ENCODE results near the gene LYG2. TPM values are rescaled to one million over a fixed set of nuclear protein-coding genes. Genes with fewer than 3 reads are reported as not detected.
"Not testable (repeated sequence)": the region's sequence is repeated elsewhere in the genome, so short reads cannot be mapped to it uniquely, and the experiment has no call there.

The LYG2 gene
- not detected for total RNA-seq
- not detected for polyA plus RNA-seq
- long read RNA-seq, donor 1, partial matches to known transcripts = 0 of 3 reads
- long read RNA-seq, donor 1, other reads (novel, unspliced or antisense) = 3 of 3 reads
- long read RNA-seq, donor 2, partial matches to known transcripts = 4 of 5 reads
- long read RNA-seq, donor 2, other reads (novel, unspliced or antisense) = 1 of 5 reads

GRCh38 chr2:99255491-99256318 lies at the start of gene LYG2:
LYG2 (minus strand) TSS chr2:99255666; CDS start chr2:99254260, 1,406 bp downstream.
- no peaks in the 10 kb centered on the region for H3K27me3 ChIP-seq (ENCODE audit: control insufficient read depth in 1 of 2, insufficient read depth in 2 of 2, low read length in 1 of 2)
- WGBS, 2 donors = 80 to 84% methylated on average over 7 of the region's 7 CpGs
- DNase-seq (no peak), ATAC-seq (ENCODE audit: low FRiP score) (no peak)
- intact Hi-C loops (cut with DNase I) = no loop called here
- H3K9me3 ChIP-seq (ENCODE audit: control insufficient read depth, low read length) = no peaks in the 10 kb centered on the region
- H3K4me1 ChIP-seq (ENCODE audit: control insufficient read depth in 1 of 2, insufficient read depth in 2 of 2, low read length in 2 of 2) = no peaks in the 10 kb centered on the region
- H3K4me3 ChIP-seq (ENCODE audit: low read length in 2 of 2) = no peak within 1 kb of the TSS
- H3K36me3 ChIP-seq (ENCODE audit: control insufficient read depth in 1 of 2, insufficient read depth in 2 of 2, low read length in 1 of 2) = no peaks in the 10 kb centered on the region
- H3K27ac ChIP-seq (ENCODE audit: low read depth in 1 of 2, low read length in 2 of 2) = no peak within 1 kb of the TSS

DNA sequence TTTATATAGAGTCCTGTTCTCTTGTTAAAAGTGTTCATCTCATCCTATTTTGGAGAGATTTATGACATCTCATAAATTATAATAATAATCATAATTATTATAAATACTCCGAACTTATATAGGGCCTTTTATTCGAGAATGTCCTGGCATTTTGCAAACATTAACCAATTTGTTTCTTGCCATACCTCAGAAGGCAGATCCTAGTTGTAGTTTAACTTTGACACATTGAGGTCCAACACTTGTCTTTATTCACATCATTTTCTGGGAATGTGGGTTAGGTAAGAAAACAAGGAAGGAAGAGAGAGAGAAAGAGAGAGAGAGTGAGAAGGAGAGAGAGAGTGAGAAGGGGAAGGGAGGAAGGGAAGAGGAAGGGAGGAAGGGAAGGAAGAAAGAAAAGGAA lies 45.6 kb upstream of the LYG2 start, which contains the start of gene LYG1:
TSS of gene LYG1 (minus strand) at position 101 of the 400 bp plus-strand sequence. CDS start 5,527 bp downstream, outside the sequence.
- 75 to 79% methylated on average over 2 of the region's 2 CpGs for WGBS, 2 donors

DNA sequence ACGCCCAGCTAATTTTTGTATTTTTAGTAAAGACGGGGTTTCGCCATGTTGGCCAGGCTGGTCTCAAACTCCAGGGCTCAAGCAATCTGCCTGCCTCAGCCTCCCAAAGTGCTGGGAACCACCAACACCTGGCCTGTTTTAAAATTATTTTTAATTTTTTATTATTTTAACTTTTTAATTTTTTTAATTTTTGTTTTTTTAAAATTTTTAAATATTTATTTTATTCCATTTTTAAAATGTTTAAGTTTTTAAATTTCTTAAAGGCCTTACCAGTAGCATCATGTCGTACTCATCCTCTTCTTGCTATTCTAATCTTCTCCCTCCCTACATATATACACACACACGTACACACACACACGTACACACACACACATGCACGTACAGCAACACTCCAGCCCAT lies 44.1 kb upstream of the LYG2 start:
- ATAC-seq (ENCODE audit: low FRiP score) (no peak), DNase-seq (no peak)
- H3K4me3 ChIP-seq (ENCODE audit: low read length in 2 of 2) = no peak overlapping the region
- H3K27me3 ChIP-seq (ENCODE audit: control insufficient read depth in 1 of 2, insufficient read depth in 2 of 2, low read length in 1 of 2) = no peaks in the 10 kb centered on the region
- no peaks in the 10 kb centered on the region for H3K4me1 ChIP-seq (ENCODE audit: control insufficient read depth in 1 of 2, insufficient read depth in 2 of 2, low read length in 2 of 2)
- no peaks in the 10 kb centered on the region for H3K9me3 ChIP-seq (ENCODE audit: control insufficient read depth, low read length)
- H3K36me3 ChIP-seq (ENCODE audit: control insufficient read depth in 1 of 2, insufficient read depth in 2 of 2, low read length in 1 of 2) = no peaks in the 10 kb centered on the region
- H3K27ac ChIP-seq (ENCODE audit: low read depth in 1 of 2, low read length in 2 of 2) = no peak overlapping the region
- WGBS, 2 donors = 95 to 96% methylated on average over 7 of the region's 7 CpGs
- intact Hi-C loops (cut with DNase I) = no loop called here

More for the DNA sequence above, 45.6 kb upstream of the LYG2 start, which contains the start of gene LYG1:
- ATAC-seq (ENCODE audit: low FRiP score); H3K27ac ChIP-seq (ENCODE audit: low read depth in 1 of 2, low read length in 2 of 2); H3K4me1 ChIP-seq (ENCODE audit: control insufficient read depth in 1 of 2, insufficient read depth in 2 of 2, low read length in 2 of 2); H3K27me3 ChIP-seq (ENCODE audit: control insufficient read depth in 1 of 2, insufficient read depth in 2 of 2, low read length in 1 of 2); H3K4me3 ChIP-seq (ENCODE audit: low read length in 2 of 2); H3K9me3 ChIP-seq (ENCODE audit: control insufficient read depth, low read length); intact Hi-C loops (cut with DNase I); DNase-seq; H3K36me3 ChIP-seq (ENCODE audit: control insufficient read depth in 1 of 2, insufficient read depth in 2 of 2, low read length in 1 of 2): not testable (repeated sequence)

- H3K4me3 ChIP-seq (ENCODE audit: low read length in 2 of 2) = no peak overlapping the region
- no peaks in the 10 kb centered on the region for H3K27me3 ChIP-seq (ENCODE audit: control insufficient read depth in 1 of 2, insufficient read depth in 2 of 2, low read length in 1 of 2)
- ATAC-seq (ENCODE audit: low FRiP score) (no peak), DNase-seq (no peak)
- intact Hi-C loops (cut with DNase I) = no loop called here
- no peaks in the 10 kb centered on the region for H3K9me3 ChIP-seq (ENCODE audit: control insufficient read depth, low read length)
- H3K36me3 ChIP-seq (ENCODE audit: control insufficient read depth in 1 of 2, insufficient read depth in 2 of 2, low read length in 1 of 2) = no peaks in the 10 kb centered on the region
- no peak overlapping the region for H3K27ac ChIP-seq (ENCODE audit: low read depth in 1 of 2, low read length in 2 of 2)
- no peaks in the 10 kb centered on the region for H3K4me1 ChIP-seq (ENCODE audit: control insufficient read depth in 1 of 2, insufficient read depth in 2 of 2, low read length in 2 of 2)
- WGBS, 2 donors = 70 to 97% methylated on average over 2 of the region's 2 CpGs
Measured at GRCh38 chr2:99297994-99298393, 42.5 kb upstream of the LYG2 start.

DNA sequence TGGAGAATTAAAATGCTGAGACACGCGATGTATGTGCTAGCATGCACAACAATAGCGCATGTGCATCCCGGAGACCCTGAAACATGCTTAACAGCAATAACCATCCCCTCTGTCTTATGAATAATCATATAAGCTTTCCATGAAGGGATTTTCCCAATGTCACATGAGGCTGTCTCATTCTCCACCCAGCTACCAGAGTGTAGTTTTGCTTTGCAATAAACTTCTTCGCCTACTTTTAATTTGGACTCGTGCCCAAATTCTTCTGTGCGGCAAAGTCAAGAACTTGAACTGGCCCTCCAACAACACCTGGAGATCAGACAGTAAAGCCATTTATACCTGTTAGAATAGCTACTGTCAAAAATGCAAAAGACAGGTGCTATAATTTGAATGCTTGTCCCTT lies 30.1 kb upstream of the LYG2 start:
- intact Hi-C loops (cut with DNase I) = no loop called here
- H3K9me3 ChIP-seq (ENCODE audit: control insufficient read depth, low read length) = no peaks in the 10 kb centered on the region
- H3K36me3 ChIP-seq (ENCODE audit: control insufficient read depth in 1 of 2, insufficient read depth in 2 of 2, low read length in 1 of 2) = peaks cover 0 to 2% of the 10 kb centered on the region in 2 donors
- 88 to 94% methylated on average over 7 of the region's 7 CpGs for WGBS, 2 donors
- no peak overlapping the region for H3K4me3 ChIP-seq (ENCODE audit: low read length in 2 of 2)
- ATAC-seq (ENCODE audit: low FRiP score) = no peak
- no peaks in the 10 kb centered on the region for H3K4me1 ChIP-seq (ENCODE audit: control insufficient read depth in 1 of 2, insufficient read depth in 2 of 2, low read length in 2 of 2)
- no peaks in the 10 kb centered on the region for H3K27me3 ChIP-seq (ENCODE audit: control insufficient read depth in 1 of 2, insufficient read depth in 2 of 2, low read length in 1 of 2)
- no peak overlapping the region for H3K27ac ChIP-seq (ENCODE audit: low read depth in 1 of 2, low read length in 2 of 2)
- no peak for DNase-seq

- H3K27me3 ChIP-seq (ENCODE audit: control insufficient read depth in 1 of 2, insufficient read depth in 2 of 2, low read length in 1 of 2) = no peaks in the 10 kb centered on the region
- no peaks in the 10 kb centered on the region for H3K36me3 ChIP-seq (ENCODE audit: control insufficient read depth in 1 of 2, insufficient read depth in 2 of 2, low read length in 1 of 2)
- no peak overlapping the region for H3K4me3 ChIP-seq (ENCODE audit: low read length in 2 of 2)
- intact Hi-C loops (cut with DNase I) = no loop called here
- H3K4me1 ChIP-seq (ENCODE audit: control insufficient read depth in 1 of 2, insufficient read depth in 2 of 2, low read length in 2 of 2) = no peaks in the 10 kb centered on the region
- no peak overlapping the region for H3K27ac ChIP-seq (ENCODE audit: low read depth in 1 of 2, low read length in 2 of 2)
- ATAC-seq (ENCODE audit: low FRiP score) = no peak
- no peak for DNase-seq
- H3K9me3 ChIP-seq (ENCODE audit: control insufficient read depth, low read length) = no peaks in the 10 kb centered on the region
Measured at GRCh38 chr2:99279969-99280695, 24.7 kb upstream of the LYG2 start.

- Histone ChIP-seq H3K36me3 (ENCODE audit: control insufficient read depth in 1 of 2, insufficient read depth in 2 of 2, low read length in 1 of 2) (no peaks in the 10 kb centered on the region), H3K4me1 (ENCODE audit: control insufficient read depth in 1 of 2, insufficient read depth in 2 of 2, low read length in 2 of 2) (no peaks in the 10 kb centered on the region), H3K9me3 (ENCODE audit: control insufficient read depth, low read length) (no peaks in the 10 kb centered on the region), H3K4me3 (ENCODE audit: low read length in 2 of 2) (no peak overlapping the region), H3K27me3 (ENCODE audit: control insufficient read depth in 1 of 2, insufficient read depth in 2 of 2, low read length in 1 of 2) (no peaks in the 10 kb centered on the region), H3K27ac (ENCODE audit: low read depth in 1 of 2, low read length in 2 of 2) (no peak overlapping the region)
- WGBS, 2 donors = 82 to 90% methylated on average over 2 of the region's 2 CpGs
- intact Hi-C loops (cut with DNase I) = no loop called here
- DNase-seq = peak in 1 of 2 donors; percentile 47
- ATAC-seq (ENCODE audit: low FRiP score) = peak; percentile 59
Measured at GRCh38 chr2:99278793-99279291, 23.4 kb upstream of the LYG2 start.

DNA sequence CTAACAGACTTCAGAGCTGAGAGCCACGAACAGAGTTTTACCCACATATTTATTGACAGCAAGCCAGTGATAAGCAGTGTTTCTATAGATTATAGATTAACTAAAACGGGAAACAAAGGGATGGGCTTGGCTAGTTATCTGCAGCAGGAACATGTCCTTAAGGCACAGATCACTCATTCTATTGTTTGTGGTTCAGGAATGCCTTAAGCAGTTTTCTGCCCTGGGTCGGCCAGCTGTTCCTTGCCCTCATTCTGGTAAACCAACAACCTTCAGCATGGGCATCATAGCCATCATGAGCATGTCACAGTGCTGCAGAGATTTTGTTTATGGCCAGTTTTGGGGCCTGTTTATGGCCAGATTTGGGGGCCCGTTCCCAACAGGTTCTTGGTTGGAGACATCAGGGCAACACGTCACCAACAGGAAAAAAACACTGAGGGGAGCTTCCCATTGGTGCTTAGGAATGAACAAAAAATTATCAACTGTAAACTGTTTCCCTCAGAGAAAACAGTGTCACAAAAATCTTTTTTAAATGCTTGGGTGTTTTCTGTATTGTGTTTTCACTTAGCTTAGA lies 22.8 kb upstream of the LYG2 start:
- H3K9me3 ChIP-seq (ENCODE audit: control insufficient read depth, low read length); H3K4me1 ChIP-seq (ENCODE audit: control insufficient read depth in 1 of 2, insufficient read depth in 2 of 2, low read length in 2 of 2); DNase-seq; intact Hi-C loops (cut with DNase I); H3K27ac ChIP-seq (ENCODE audit: low read depth in 1 of 2, low read length in 2 of 2); H3K4me3 ChIP-seq (ENCODE audit: low read length in 2 of 2); H3K36me3 ChIP-seq (ENCODE audit: control insufficient read depth in 1 of 2, insufficient read depth in 2 of 2, low read length in 1 of 2); ATAC-seq (ENCODE audit: low FRiP score); H3K27me3 ChIP-seq (ENCODE audit: control insufficient read depth in 1 of 2, insufficient read depth in 2 of 2, low read length in 1 of 2): not testable (repeated sequence)
- 93% methylated on average over 5 of the region's 5 CpGs for WGBS, 2 donors

All from aorta (tissue), 5 donors.